NB4 (cell line): ENCODE measurements around the gene OPHN1.

ENCODE experiments used
- DNase-seq: peaks from one replicate; pipeline ENCODE4 v3.0.0; 2010; ENCODE audit warnings: low read depth
- H3K4me3 ChIP-seq: one replicate; pipeline ENCODE4 v1.5.1; 2011; ENCODE audit warnings: mild to moderate bottlenecking, low read depth, low read length, moderate library complexity
- CTCF ChIP-seq: IDR thresholded peaks from one replicate; pipeline ENCODE4 v1.5.1; 2012; ENCODE audit warnings: low read depth, low read length
- MAX ChIP-seq: IDR thresholded peaks from 2 replicates; pipeline ENCODE4 v1.6.1; 2011; ENCODE audit warnings: low read depth, low read length
- MYC ChIP-seq: IDR thresholded peaks from 2 replicates; pipeline ENCODE4 v1.6.1; 2011; ENCODE audit warnings: low read depth, low read length
- POLR2A ChIP-seq: IDR thresholded peaks from 2 replicates; pipeline ENCODE4 v1.6.1; 2011; ENCODE audit warnings: mild to moderate bottlenecking; ENCODE audit not compliant: insufficient read length; ENCODE audit errors: extremely low read depth

OPHN1 gene

GRCh38 chrX:68372665-68373064 lies 60.6 kb downstream of the OPHN1 start:
- TF ChIP-seq CTCF (no peak), POLR2A (no peak), MAX (no peak), MYC (no peak)
- H3K4me3 ChIP-seq, result no peak overlapping the region
- no peak for DNase-seq

- H3K4me3 ChIP-seq, result no peak overlapping the region
- DNase-seq, result no peak
- no peak for TF ChIP-seq MYC
Measured at GRCh38 chrX:68369559-68369958, 63.7 kb downstream of the OPHN1 start.

- TF ChIP-seq MYC (no peak), CTCF (no peak)
- no peak for DNase-seq
- H3K4me3 ChIP-seq, result no peak overlapping the region
Measured at GRCh38 chrX:68365341-68365740, 68.0 kb downstream of the OPHN1 start.

- TF ChIP-seq CTCF (no peak), POLR2A (no peak), MAX (no peak), MYC (no peak)
- DNase-seq, result no peak
- H3K4me3 ChIP-seq, result no peak overlapping the region
Measured at GRCh38 chrX:68363984-68364383, 69.3 kb downstream of the OPHN1 start.

- no peak for DNase-seq
- no peak overlapping the region for H3K4me3 ChIP-seq
- TF ChIP-seq MYC, result no peak
- no peak for TF ChIP-seq POLR2A
- no peak for TF ChIP-seq CTCF
- TF ChIP-seq MAX, result no peak
Measured at GRCh38 chrX:68358679-68359078, 74.6 kb downstream of the OPHN1 start.

GRCh38 chrX:68355629-68355920 lies 77.7 kb downstream of the OPHN1 start:
- H3K4me3 ChIP-seq, result no peak overlapping the region
- TF ChIP-seq CTCF (no peak), MYC (no peak), POLR2A (no peak), MAX (no peak)
- DNase-seq, result no peak
